GM18951 (cell line): ENCODE data around the gene URM1.
A peak's percentile ranks its signal among the peaks of the same experiment; 100 is the strongest.
"Not testable (repeated sequence)": the region's sequence is repeated elsewhere in the genome, so short reads cannot be mapped to it uniquely, and the experiment has no call there.

Source experiments
- POLR2A ChIP-seq: IDR thresholded peaks from 4 replicates; pipeline ENCODE4 v1.6.1; 2011; ENCODE audit warnings: mild to moderate bottlenecking; ENCODE audit not compliant: insufficient read length, insufficient read depth; ENCODE audit errors: extremely low read depth
- in situ Hi-C: fragments of 300-500 bp; cut with MboI; formaldehyde crosslinking; loops from one replicate; pipeline ENCODE4 v1.12.0; 2022; ENCODE audit warnings: low sequenced_read_pairs, mixed read lengths, inconsistent platforms; ENCODE audit not compliant: unreplicated experiment

The URM1 gene

GRCh38 chr9:128370752-128371629 lies at the start of gene URM1:
TSS of gene URM1 (plus strand) at chr9:128371374. CDS start at chr9:128371381, 7 bp downstream.
- peak; percentile 85 for TF ChIP-seq POLR2A
- in situ Hi-C loops, result no loop called here

DNA sequence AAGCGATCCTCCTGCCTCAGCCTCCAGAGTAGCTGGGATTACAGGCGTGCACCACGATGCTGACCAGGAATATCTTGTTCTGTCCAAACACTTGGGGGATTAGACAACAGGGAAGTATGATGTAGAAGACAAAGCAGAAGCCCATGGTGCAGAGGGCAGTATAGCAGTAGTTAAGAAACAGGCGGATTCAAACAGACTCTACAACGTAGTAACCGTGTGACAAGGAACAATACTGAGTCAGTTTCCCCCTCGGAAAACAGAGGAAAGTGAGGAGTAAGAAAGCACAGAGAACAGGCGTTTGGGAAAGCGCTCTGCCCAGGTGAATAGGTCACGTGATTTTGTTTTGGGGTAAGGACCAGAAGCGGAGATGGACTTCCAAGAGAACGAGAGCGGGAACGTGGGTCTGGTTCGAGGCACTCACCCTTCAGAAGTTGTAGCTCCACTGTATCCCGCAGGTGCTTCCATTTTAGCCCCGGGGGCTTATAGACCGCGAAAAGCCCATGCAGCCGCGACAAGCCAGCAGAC lies 49.2 kb upstream of the URM1 start:
- in situ Hi-C loops, result no loop called here
- no peak for TF ChIP-seq POLR2A

DNA sequence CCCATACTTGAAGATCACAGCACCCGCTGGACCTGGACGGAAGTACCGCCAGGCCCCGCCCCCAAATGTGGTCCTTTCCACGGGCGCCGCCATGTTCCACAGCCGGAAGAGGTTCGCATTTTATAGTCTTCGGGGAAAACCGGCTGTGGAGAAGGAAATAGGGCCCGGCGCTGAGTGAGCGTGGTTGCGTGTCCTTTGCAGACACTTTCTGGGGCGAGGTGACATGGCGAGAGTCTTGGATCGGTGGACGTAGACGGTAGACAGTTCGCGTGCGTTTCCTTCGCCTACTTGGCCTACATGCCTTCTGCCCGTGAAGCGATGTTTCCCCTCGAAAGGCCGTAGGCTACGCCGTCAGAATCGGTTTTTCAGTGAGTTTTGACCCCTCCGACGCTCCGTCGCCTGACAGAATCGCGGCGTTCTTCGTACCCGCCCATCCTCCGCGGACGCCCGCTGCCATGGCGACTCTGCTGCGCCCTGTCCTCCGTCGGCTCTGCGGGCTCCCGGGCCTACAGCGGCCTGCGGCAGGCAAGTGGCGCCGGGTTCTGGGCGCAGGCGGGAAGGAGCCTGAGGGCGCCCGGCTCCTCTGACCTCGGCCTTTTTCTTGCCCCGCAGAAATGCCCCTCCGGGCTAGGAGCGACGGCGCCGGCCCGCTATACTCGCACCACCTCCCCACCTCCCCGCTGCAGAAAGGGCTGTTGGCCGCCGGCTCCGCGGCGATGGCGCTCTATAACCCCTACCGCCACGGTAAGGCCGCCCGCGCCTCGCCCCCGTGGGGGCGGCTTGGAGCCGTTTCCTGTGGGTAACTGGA lies 48.6 kb upstream of the URM1 start, which contains the start of the genes COQ4 and TRUB2:
Gene COQ4 (plus strand): TSS at position 436 of the 808 bp plus-strand sequence. CDS start 20 bp downstream, at position 456.
Gene TRUB2 (minus strand): TSS at position 44 of the 808 bp plus-strand sequence. CDS start 39 bp downstream, at position 5.
- TF ChIP-seq POLR2A, result peak; percentile 83
- in situ Hi-C loops, result no loop called here

DNA sequence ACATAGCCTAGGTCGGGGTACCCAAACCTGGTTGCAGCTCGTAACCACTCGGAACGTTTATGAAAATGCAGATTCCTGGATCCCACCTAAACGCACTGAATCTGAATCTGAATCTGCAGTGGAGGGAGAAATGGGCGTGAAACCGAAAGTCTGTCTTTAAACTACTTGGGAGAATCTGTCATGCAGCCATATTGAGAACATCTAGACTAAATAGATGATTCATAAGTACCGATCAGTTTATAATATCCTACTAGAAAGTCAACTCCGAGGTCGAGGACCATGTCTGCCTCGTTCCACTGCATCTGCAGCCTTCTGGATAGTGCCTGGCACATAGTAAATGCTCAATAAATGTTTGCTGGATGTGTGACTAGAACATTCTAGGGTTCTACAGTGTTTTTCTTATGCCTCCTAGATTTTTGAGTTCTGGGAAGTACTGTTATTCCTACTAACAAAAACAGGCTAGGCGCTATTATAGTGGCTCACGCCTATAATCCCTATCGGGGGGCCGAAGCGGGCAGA lies 47.9 kb upstream of the URM1 start:
- TF ChIP-seq POLR2A, result no peak

DNA sequence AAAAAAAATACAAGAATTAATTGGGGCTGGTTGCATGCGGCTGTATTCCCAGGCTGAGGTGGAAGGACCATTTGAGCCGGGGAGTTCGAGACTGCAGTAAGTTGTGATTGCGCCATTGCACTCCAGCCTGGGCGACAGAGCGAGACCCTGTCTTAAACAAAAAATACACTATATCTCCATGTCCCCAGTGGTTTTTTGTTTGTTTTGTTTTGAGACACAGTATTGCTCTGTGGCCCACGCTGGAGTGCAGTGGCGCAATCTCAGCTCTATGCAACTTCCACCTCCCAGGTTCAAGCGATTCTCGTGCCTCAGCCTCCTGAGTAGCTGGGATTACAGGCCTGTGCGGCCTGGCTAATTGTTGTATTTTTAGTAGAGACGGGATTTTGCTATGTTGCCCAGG lies 47.4 kb upstream of the URM1 start:
- in situ Hi-C loops, result no loop called here
- TF ChIP-seq POLR2A, result no peak

More for the DNA sequence above, 47.9 kb upstream of the URM1 start:
- in situ Hi-C loops, result no loop called here

DNA sequence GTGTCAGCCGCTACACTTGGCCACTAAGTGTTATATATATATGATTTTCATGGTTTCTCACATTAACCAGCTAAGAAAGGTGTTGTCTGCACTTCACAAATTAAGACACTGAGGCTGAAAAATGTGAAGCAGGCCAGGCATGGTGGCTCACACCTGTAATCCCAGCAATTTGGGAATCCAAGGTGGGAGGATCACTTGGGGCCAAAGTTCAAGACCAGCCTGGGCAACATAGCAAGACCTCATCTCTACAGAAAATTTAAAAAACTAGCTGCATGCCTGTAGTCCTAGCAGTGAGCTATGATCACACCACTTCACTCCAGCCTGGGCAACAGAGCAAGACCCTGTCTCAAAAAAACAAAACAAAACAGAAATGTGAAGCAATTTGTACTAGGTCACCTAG lies 46.8 kb upstream of the URM1 start:
- TF ChIP-seq POLR2A, result no peak
- in situ Hi-C loops, result no loop called here

GRCh38 chr9:128325629-128326028 lies 45.5 kb upstream of the URM1 start:
- in situ Hi-C loops, result no loop called here
- no peak for TF ChIP-seq POLR2A

- in situ Hi-C loops, result no loop called here
- no peak for TF ChIP-seq POLR2A
These were observed 37.7 kb upstream of the URM1 start for GRCh38 chr9:128333451-128333869.

- in situ Hi-C loops, result no loop called here
These were observed 36.0 kb upstream of the URM1 start for GRCh38 chr9:128335161-128335560.

GRCh38 chr9:128335914-128336313 lies 35.3 kb upstream of the URM1 start:
- in situ Hi-C loops, result no loop called here
- no peak for TF ChIP-seq POLR2A

More at GRCh38 chr9:128335161-128335560, 36.0 kb upstream of the URM1 start:
- no peak for TF ChIP-seq POLR2A

DNA sequence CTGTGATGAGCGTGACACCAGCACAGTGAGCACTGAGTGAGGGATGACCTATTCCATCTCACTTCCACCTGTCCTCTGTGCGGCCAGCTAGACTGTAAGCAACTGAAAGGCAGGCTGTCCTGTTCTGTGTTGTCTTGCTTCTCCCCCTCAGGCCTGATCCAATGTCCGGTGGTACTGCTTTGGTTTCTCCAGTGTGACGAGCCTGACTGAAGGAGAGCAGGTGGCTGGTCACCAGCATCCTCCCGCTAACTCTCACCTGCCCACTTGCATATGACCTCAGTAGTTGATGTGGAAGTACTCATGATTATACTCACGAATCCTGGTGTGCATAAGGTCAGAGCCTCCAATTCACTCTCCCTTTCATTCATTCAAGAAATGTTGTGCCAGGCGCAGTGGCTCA lies 33.2 kb upstream of the URM1 start:
- no peak for TF ChIP-seq POLR2A

DNA sequence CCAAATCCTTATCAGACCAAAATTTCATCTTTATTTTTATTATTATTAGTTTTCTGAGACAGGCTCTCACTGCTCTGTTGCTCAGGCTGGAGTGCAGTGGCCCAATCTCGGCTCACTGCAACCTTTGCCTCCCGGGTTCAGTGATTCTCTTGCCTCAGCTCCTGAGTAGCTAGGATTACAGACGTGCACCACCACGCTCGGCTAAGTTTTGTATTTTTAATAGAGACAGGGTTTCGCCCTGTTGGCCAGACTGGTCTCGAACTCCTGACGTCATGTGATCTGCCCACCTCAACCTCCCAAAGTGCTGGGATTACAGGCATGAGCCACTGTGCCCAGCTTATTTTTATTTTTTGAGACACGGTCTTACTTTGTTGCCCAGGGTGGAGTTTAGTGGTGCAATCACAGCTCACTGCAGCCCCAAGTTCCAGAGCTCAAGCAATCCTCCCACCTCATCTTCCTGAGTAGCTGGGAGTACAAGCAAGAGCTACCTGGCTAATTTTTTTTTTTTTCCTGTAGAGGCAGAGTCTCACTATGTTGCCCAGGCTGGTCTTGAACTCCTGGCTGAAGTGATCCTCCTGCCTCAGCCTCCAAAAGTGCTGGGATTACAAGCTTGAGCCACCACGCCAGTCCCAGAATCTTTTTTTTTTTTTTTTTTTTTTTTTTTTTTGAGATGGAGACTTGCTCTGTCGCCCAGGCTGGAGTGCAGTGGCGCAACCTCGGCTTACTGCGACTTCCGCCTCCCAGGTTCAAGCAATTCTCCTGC lies 32.1 kb upstream of the URM1 start:
- in situ Hi-C loops, result not testable (repeated sequence)

More for the DNA sequence above, 33.2 kb upstream of the URM1 start:
- in situ Hi-C loops, result no loop called here

DNA sequence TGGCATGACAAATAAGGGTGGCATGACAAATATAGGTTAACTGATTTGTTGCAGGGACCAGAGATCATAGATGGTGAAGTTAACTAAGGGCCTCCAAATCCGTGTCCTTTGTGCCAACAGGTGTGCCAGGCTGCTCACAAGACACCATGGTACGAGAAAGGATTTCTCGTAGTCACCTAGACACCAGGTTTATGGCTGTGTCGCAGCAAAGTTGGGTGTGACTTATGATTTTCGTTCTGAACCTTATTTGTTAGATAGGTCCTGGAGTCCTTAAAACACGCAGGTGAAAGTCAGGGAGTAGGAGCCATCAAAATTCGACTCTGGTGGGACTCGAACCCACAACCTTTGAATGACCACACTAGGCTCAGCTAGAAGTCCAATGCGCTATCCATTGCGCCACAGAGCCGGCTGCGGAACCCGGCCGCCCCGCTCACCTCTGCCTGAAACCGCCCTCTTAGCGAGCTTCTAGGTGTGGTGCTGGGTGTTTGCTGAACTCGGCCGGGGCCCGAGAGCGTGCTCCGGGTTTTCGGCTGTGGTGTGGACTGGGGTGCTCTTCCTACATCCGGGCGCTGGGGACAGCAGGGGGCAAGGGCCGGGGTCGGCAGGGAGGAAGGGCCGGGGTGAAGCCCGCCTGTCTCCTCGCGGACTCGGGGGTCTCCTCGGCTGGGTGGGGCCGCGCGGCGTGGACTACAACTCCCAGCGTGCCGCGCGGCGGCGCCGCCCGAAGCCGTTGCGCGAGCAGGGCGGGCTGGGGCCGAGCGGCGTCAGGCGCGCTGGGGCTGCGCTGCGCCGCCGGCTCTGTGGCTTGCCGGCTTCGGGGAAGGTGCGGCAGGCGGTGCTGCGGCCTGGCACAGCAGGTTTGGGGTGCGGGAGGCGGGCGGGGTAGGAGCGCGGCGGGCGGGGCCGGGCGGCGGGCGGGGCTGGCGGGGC lies 31.1 kb upstream of the URM1 start, which contains the start of gene SLC27A4:
Gene SLC27A4 (plus strand): TSS at position 767 of the 930 bp plus-strand sequence. CDS start 2,606 bp downstream, outside the sequence.
- in situ Hi-C loops, result no loop called here
- TF ChIP-seq POLR2A, result peak; percentile 66
